K562 (cell line): ENCODE measurements around the gene UBE2H. TPM values are rescaled to one million over a fixed set of nuclear protein-coding genes. Genes with fewer than 3 reads are reported as not detected.

Source experiments
- ATAC-seq: fragments of 200-7000 bp; cut with Tn5 transposase; 3 replicates; pipeline ENCODE4 v1.9.1; 2020; ENCODE audit warnings: moderate library complexity
- BruUV-seq: library from RNA; stranded (reverse); fragments of 400-500 nt; replicated peaks from 2 replicates; lab custom pipeline; 2021; lab: Mats Ljungman, UMichigan
- CTCF ChIA-PET: fragments of 300-600 bp; formaldehyde crosslinking; extraction: SDS; loops from one replicate; lab custom pipeline; 2021; ENCODE audit warnings: low intra/inter-chr PET ratio; lab: Yijun Ruan, JAX
- POLR2A ChIA-PET: fragments of 300-600, 350-650 bp; sonication (Branson Sonifier 250); formaldehyde crosslinking; extraction: SDS; loops from one replicate; lab custom pipeline; 2021; ENCODE audit warnings: antibody characterized with exemption, inconsistent platforms; lab: Yijun Ruan, JAX
- DNase-seq, 4 experiments: peaks; one replicate each; pipeline versions ENCODE4 v3.0.0 to v3.0.0-alpha.2; 2011 to 2018; ENCODE audit warnings: low spot score in 3 of 4, mixed read lengths in 3 of 4; ENCODE audit errors: extremely low read depth in 1 of 4
- FAIRE-seq: peaks from 2 replicates; lab custom pipeline; 2011; peaks lifted over from hg19 to GRCh38; lab: Jason Lieb, UNC
- H2AFZ ChIP-seq: 2 replicates; pipeline ENCODE4 v1.6.0; 2011; ENCODE audit warnings: low read depth, low read length, control low read depth, inconsistent platforms
- H3K27ac ChIP-seq: fragments of 200-600 bp; 3 replicates; pipeline ENCODE4 v1.8.0; 2011; ENCODE audit warnings: low read depth, mild to moderate bottlenecking, control low read depth, inconsistent platforms, low read length, moderate library complexity, mixed read lengths; ENCODE audit errors: extremely low read depth
- H3K27me3 ChIP-seq, 2 experiments: fragments of 300-600 bp in 1 of 2; 2 replicates in 1 of 2; 3 replicates in 1 of 2; pipeline versions ENCODE4 v1.6.0 to v1.8.0; 2011; ENCODE audit warnings: inconsistent platforms in 2 of 2, low read length in 2 of 2, mild to moderate bottlenecking in 1 of 2, mixed read lengths in 1 of 2, moderate library complexity in 1 of 2; ENCODE audit not compliant: control insufficient read depth in 2 of 2, insufficient read depth in 2 of 2
- H3K36me3 ChIP-seq: fragments of 300-600 bp; 3 replicates; pipeline ENCODE4 v1.8.0; 2011; ENCODE audit warnings: mild to moderate bottlenecking, low read length, inconsistent platforms; ENCODE audit not compliant: control insufficient read depth, insufficient read depth
- H3K4me1 ChIP-seq, 2 experiments: fragments of 200-600 bp in 1 of 2; replicated peaks in 1 of 2; 2 replicates in 1 of 2; 3 replicates in 1 of 2; pipeline versions ENCODE4 v1.5.1 to v1.8.0; 2011; ENCODE audit warnings: inconsistent platforms in 2 of 2, low read length in 2 of 2, mild to moderate bottlenecking in 1 of 2, mixed read lengths in 1 of 2, moderate library complexity in 1 of 2; ENCODE audit not compliant: control insufficient read depth in 2 of 2, insufficient read depth in 2 of 2
- H3K4me2 ChIP-seq: 2 replicates; pipeline ENCODE4 v1.6.1; 2011; ENCODE audit warnings: low read length, control low read depth, inconsistent platforms, mixed read lengths; ENCODE audit not compliant: insufficient read depth
- H3K4me3 ChIP-seq: fragments of 200-600 bp; sonication (generic), shearing (Covaris generic); 2 replicates; pipeline ENCODE4 v1.5.1; 2016; ENCODE audit warnings: control low read depth, inconsistent platforms
- H3K79me2 ChIP-seq: fragments of 200-600 bp; 3 replicates; pipeline ENCODE4 v1.8.0; 2011; ENCODE audit warnings: low read length, inconsistent platforms; ENCODE audit not compliant: control insufficient read depth, insufficient read depth
- H3K9ac ChIP-seq, 2 experiments: 2 replicates each; pipeline versions ENCODE4 v1.6.0 to v1.6.1; 2011; ENCODE audit warnings: low read depth in 2 of 2, low read length in 2 of 2, control low read depth in 1 of 2, inconsistent platforms in 1 of 2, mild to moderate bottlenecking in 1 of 2, mixed read lengths in 1 of 2; ENCODE audit not compliant: insufficient read depth in 1 of 2
- H3K9me1 ChIP-seq: one replicate; pipeline ENCODE4 v1.6.0; 2011; ENCODE audit warnings: inconsistent platforms, mild to moderate bottlenecking, low read length, moderate library complexity; ENCODE audit not compliant: control insufficient read depth, insufficient read depth
- H3K9me3 ChIP-seq: replicated peaks from 2 replicates; pipeline ENCODE4 v1.5.1; 2011; ENCODE audit warnings: low read depth, low read length, inconsistent platforms; ENCODE audit not compliant: control insufficient read depth, insufficient read depth
- H4K20me1 ChIP-seq: replicated peaks from 2 replicates; pipeline ENCODE4 v1.6.1; 2011; ENCODE audit warnings: low read length, inconsistent platforms, mixed read lengths; ENCODE audit not compliant: control insufficient read depth, insufficient read depth
- ARID2 ChIP-seq: fragments of 450-650 bp; IDR thresholded peaks from 2 replicates; pipeline ENCODE4 v1.6.1; 2017; ENCODE audit warnings: antibody characterized with exemption, mild to moderate bottlenecking
- ELF4 ChIP-seq: fragments of 450-650 bp; formaldehyde crosslinking; IDR thresholded peaks from 2 replicates; pipeline ENCODE4 v1.4.0; 2022; ENCODE audit warnings: missing genetic modification characterization
- RBBP5 ChIP-seq: fragments of 200-600 bp; sonication (generic); IDR thresholded peaks from 2 replicates; pipeline ENCODE4 v1.6.1; 2012; ENCODE audit warnings: borderline replicate concordance, mild to moderate bottlenecking, low read length, control low read depth, inconsistent platforms; ENCODE audit not compliant: insufficient read depth, poor library complexity, severe bottlenecking
- WGBS: fragments of 100-300 bp; shearing (Covaris generic); methylation state at CpG from one replicate; pipeline ENCODE4 v1.1.6; 2016; ENCODE audit warnings: low coverage, mixed read lengths; ENCODE audit not compliant: insufficient coverage; ENCODE audit errors: missing lambda C conversion rate; 5-methylcytosine and 5-hydroxymethylcytosine counted together
- in situ Hi-C: fragments of 300-500 bp; cut with MboI; formaldehyde crosslinking; loops from 4 replicates; pipeline ENCODE4 v1.15.0; 2018; ENCODE audit warnings: inconsistent platforms, mixed read lengths
- intact Hi-C: fragments of 100-400 bp; cut with micrococcal nuclease; formaldehyde crosslinking; loops from 2 replicates; pipeline ENCODE4 v1.14.2; 2022
- polyA plus RNA-seq, 8 experiments: library from polyadenylated mRNA; depleted of rRNA in 4 of 8; stranded (reverse) in 5 of 8; unstranded in 3 of 8; fragments of >200 nt; fragmentation: Nextera tagmentation in 2 of 8; fragmentation: Illumina TruSeq in 1 of 8; extraction: Ambion mirVana in 2 of 8; extraction: Trizol in 1 of 8; gene quantifications; 2 replicates each; pipeline versions ENCODE4 v1.2.1 to v1.2.3, GENCODE V29; 2011 to 2014; ENCODE audit warnings: inconsistent platforms in 1 of 8, missing spikeins in 1 of 8
- total RNA-seq, 7 experiments: library from RNA; depleted of rRNA in 6 of 7; stranded (reverse); fragments of >200 nt in 6 of 7; fragmentation: Illumina TruSeq in 2 of 7; extraction: Trizol in 2 of 7; gene quantifications; 2 replicates each; pipeline versions ENCODE4 v1.2.1 to v1.2.3, GENCODE V29; 2011 to 2021; ENCODE audit warnings: low replicate concordance in 1 of 7
- TF ChIP-seq, protein P1 (sequence below): fragments of 200-800 bp; sonication (Bioruptor generic); IDR thresholded peaks from 2 replicates; pipeline ENCODE4 v1.6.1; 2016; ENCODE audit warnings: missing genetic modification characterization, missing compliant biosample characterization
- TF ChIP-seq, protein P2 (sequence below), 3 experiments: IDR thresholded peaks in 2 of 3; conservative IDR thresholded peaks in 1 of 3; 2 replicates each; pipeline ENCODE4 v1.5.1; 2011 to 2012; ENCODE audit warnings: low read length in 3 of 3, mild to moderate bottlenecking in 3 of 3, control low read depth in 2 of 3, improper control_type of control experiment in 1 of 3, inconsistent platforms in 1 of 3, low read depth in 1 of 3, mixed read lengths in 1 of 3, moderate library complexity in 1 of 3; ENCODE audit not compliant: insufficient read depth in 2 of 3
- TF ChIP-seq, protein P3 (sequence below): sonication (generic); formaldehyde crosslinking; IDR thresholded peaks from 2 replicates; pipeline ENCODE4 v1.8.0; 2022; ENCODE audit warnings: mild to moderate bottlenecking, missing genetic modification reagents
- TF ChIP-seq, protein P4 (sequence below), 2 experiments: fragments of 450-650 bp; IDR thresholded peaks; 2 replicates each; pipeline ENCODE4 v1.6.1; 2016

The UBE2H gene
- total and polyA plus RNA-seq, 9 of the 15 experiments (the other 6 are each of a cell fraction or from before 2014, with no cell fraction given): 6.3 to 33.0 (median 13.3) TPM

GRCh38 chr7:129832282-129832681 is 120.5 kb downstream of the UBE2H start:
- POLR2A ChIA-PET: interaction anchor here (1.8 kb wide), 1 partner anchor 9 kb away, joined by 8 read pairs; no protein-coding TSS in a partner anchor
- FAIRE-seq: no peak
- BruUV-seq: no TSS peak
- TF ChIP-seq, protein P1, sequence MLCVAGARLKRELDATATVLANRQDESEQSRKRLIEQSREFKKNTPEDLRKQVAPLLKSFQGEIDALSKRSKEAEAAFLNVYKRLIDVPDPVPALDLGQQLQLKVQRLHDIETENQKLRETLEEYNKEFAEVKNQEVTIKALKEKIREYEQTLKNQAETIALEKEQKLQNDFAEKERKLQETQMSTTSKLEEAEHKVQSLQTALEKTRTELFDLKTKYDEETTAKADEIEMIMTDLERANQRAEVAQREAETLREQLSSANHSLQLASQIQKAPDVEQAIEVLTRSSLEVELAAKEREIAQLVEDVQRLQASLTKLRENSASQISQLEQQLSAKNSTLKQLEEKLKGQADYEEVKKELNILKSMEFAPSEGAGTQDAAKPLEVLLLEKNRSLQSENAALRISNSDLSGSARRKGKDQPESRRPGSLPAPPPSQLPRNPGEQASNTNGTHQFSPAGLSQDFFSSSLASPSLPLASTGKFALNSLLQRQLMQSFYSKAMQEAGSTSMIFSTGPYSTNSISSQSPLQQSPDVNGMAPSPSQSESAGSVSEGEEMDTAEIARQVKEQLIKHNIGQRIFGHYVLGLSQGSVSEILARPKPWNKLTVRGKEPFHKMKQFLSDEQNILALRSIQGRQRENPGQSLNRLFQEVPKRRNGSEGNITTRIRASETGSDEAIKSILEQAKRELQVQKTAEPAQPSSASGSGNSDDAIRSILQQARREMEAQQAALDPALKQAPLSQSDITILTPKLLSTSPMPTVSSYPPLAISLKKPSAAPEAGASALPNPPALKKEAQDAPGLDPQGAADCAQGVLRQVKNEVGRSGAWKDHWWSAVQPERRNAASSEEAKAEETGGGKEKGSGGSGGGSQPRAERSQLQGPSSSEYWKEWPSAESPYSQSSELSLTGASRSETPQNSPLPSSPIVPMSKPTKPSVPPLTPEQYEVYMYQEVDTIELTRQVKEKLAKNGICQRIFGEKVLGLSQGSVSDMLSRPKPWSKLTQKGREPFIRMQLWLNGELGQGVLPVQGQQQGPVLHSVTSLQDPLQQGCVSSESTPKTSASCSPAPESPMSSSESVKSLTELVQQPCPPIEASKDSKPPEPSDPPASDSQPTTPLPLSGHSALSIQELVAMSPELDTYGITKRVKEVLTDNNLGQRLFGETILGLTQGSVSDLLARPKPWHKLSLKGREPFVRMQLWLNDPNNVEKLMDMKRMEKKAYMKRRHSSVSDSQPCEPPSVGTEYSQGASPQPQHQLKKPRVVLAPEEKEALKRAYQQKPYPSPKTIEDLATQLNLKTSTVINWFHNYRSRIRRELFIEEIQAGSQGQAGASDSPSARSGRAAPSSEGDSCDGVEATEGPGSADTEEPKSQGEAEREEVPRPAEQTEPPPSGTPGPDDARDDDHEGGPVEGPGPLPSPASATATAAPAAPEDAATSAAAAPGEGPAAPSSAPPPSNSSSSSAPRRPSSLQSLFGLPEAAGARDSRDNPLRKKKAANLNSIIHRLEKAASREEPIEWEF (CRISPR knock-in tag): no peak
- TF ChIP-seq, protein P2, sequence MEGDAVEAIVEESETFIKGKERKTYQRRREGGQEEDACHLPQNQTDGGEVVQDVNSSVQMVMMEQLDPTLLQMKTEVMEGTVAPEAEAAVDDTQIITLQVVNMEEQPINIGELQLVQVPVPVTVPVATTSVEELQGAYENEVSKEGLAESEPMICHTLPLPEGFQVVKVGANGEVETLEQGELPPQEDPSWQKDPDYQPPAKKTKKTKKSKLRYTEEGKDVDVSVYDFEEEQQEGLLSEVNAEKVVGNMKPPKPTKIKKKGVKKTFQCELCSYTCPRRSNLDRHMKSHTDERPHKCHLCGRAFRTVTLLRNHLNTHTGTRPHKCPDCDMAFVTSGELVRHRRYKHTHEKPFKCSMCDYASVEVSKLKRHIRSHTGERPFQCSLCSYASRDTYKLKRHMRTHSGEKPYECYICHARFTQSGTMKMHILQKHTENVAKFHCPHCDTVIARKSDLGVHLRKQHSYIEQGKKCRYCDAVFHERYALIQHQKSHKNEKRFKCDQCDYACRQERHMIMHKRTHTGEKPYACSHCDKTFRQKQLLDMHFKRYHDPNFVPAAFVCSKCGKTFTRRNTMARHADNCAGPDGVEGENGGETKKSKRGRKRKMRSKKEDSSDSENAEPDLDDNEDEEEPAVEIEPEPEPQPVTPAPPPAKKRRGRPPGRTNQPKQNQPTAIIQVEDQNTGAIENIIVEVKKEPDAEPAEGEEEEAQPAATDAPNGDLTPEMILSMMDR (IDR thresholded peaks at IDR 0.05 in 2 of 3, conservative IDR thresholded peaks at IDR 0.05 in 1 of 3; ENCODE audit: insufficient read depth in 2 of 3, low read depth in 1 of 3, low read length in 3 of 3): no peak
- TF ChIP-seq, protein P3, sequence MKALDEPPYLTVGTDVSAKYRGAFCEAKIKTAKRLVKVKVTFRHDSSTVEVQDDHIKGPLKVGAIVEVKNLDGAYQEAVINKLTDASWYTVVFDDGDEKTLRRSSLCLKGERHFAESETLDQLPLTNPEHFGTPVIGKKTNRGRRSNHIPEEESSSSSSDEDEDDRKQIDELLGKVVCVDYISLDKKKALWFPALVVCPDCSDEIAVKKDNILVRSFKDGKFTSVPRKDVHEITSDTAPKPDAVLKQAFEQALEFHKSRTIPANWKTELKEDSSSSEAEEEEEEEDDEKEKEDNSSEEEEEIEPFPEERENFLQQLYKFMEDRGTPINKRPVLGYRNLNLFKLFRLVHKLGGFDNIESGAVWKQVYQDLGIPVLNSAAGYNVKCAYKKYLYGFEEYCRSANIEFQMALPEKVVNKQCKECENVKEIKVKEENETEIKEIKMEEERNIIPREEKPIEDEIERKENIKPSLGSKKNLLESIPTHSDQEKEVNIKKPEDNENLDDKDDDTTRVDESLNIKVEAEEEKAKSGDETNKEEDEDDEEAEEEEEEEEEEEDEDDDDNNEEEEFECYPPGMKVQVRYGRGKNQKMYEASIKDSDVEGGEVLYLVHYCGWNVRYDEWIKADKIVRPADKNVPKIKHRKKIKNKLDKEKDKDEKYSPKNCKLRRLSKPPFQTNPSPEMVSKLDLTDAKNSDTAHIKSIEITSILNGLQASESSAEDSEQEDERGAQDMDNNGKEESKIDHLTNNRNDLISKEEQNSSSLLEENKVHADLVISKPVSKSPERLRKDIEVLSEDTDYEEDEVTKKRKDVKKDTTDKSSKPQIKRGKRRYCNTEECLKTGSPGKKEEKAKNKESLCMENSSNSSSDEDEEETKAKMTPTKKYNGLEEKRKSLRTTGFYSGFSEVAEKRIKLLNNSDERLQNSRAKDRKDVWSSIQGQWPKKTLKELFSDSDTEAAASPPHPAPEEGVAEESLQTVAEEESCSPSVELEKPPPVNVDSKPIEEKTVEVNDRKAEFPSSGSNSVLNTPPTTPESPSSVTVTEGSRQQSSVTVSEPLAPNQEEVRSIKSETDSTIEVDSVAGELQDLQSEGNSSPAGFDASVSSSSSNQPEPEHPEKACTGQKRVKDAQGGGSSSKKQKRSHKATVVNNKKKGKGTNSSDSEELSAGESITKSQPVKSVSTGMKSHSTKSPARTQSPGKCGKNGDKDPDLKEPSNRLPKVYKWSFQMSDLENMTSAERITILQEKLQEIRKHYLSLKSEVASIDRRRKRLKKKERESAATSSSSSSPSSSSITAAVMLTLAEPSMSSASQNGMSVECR (CRISPR knock-in tag): 0 out of 2 replicates have a peak, but pooled peaks have one; percentile 37
- TF ChIP-seq, protein P4, sequence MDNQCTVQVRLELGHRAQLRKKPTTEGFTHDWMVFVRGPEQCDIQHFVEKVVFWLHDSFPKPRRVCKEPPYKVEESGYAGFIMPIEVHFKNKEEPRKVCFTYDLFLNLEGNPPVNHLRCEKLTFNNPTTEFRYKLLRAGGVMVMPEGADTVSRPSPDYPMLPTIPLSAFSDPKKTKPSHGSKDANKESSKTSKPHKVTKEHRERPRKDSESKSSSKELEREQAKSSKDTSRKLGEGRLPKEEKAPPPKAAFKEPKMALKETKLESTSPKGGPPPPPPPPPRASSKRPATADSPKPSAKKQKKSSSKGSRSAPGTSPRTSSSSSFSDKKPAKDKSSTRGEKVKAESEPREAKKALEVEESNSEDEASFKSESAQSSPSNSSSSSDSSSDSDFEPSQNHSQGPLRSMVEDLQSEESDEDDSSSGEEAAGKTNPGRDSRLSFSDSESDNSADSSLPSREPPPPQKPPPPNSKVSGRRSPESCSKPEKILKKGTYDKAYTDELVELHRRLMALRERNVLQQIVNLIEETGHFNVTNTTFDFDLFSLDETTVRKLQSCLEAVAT (IDR thresholded peaks at IDR 0.05): peak in 1 of 2 experiments; percentile 16; a peak in 1 of 4 replicates
- TF ChIP-seq ELF4 (0 out of 2 replicates have a peak, but pooled peaks have one; percentile 29), ARID2 (0 out of 2 replicates have a peak, but pooled peaks have one; percentile 18), RBBP5 (peak; percentile 19)

More at GRCh38 chr7:129832282-129832681, 120.5 kb downstream of the UBE2H start:
- peaks cover 9 to 32% of the 10 kb centered on the region in 2 experiments; a peak in 4 of 5 replicates for H3K4me1 ChIP-seq
- CTCF ChIA-PET: no interaction called here
- ATAC-seq (no peak), DNase-seq (no peak)
- no peak overlapping the region for H3K4me3 ChIP-seq
- H3K9ac ChIP-seq: peak overlapping the region in 1 of 2 experiments; percentile 49; a peak in 1 of 4 replicates
- in situ Hi-C loops: loop anchor here (5.0 kb wide), 1 partner anchor 180 kb away; no protein-coding TSS in a partner anchor
- intact Hi-C loops: loop anchor here (2.0 kb wide), 1 partner anchor 15 kb away; no protein-coding TSS in a partner anchor
- WGBS: 77% methylated on average over 4 of the region's 4 CpGs
- H3K9me1 ChIP-seq: no peaks in the 10 kb centered on the region
- H3K9me3 ChIP-seq: no peaks in the 10 kb centered on the region
- no peak overlapping the region for H2AFZ ChIP-seq
- H4K20me1 ChIP-seq: no peaks in the 10 kb centered on the region
- H3K79me2 ChIP-seq: no peaks in the 10 kb centered on the region
- no peak overlapping the region for H3K4me2 ChIP-seq
- no peaks in the 10 kb centered on the region for H3K27me3 ChIP-seq
- H3K36me3 ChIP-seq: no peaks in the 10 kb centered on the region
- no peak overlapping the region for H3K27ac ChIP-seq
